HG02852 (cell line): ENCODE results near the gene TICAM1.
A peak's percentile ranks its signal among the peaks of the same experiment; 100 is the strongest.
"Not testable (repeated sequence)": the region's sequence is repeated elsewhere in the genome, so short reads cannot be mapped to it uniquely, and the experiment has no call there.

Experiments
- ATAC-seq: cut with Tn5 transposase; IDR thresholded peaks from one replicate; pipeline ENCODE4 v1.9.1; 2021; ENCODE audit warnings: mild to moderate bottlenecking, moderate library complexity; ENCODE audit not compliant: unreplicated experiment

The TICAM1 gene

DNA sequence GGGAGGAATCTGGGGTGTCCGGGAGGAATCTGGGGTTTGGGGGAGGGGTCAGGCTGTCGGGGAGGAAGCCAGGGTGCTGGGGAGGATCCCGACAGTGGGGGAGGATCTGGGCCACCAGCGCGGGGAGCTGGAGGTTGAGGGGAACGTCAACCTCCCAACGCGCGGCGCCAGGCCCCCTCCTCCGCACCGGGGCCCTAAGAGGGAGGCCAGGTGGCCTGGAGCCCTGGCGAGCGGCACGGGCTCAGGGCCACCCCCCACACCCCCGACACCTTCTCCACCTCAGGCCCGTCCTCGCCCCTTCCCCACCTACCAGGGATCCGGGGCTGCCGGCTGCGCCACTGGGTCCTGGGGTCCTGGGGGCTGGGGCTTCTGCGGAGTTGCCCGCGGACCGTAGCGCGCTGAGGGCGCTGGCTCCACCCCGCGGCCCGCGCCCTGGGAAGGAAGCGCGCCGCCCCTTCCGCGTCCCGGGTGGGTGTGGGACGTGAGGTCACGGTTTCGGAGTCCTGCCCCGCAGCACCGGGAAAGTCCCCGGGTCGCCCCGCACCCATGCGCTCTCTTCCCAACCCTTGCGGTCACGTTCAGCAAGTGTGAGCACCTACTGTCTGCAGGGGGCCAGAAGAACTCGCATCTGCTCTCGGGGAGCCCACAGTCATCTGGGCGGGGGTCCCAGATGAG is at the start of gene TICAM1:
TICAM1 (minus strand) TSS at position 409 of the 675 bp plus-strand sequence. CDS start 13,335 bp downstream, outside the sequence.
- peak; percentile 77 for ATAC-seq

DNA sequence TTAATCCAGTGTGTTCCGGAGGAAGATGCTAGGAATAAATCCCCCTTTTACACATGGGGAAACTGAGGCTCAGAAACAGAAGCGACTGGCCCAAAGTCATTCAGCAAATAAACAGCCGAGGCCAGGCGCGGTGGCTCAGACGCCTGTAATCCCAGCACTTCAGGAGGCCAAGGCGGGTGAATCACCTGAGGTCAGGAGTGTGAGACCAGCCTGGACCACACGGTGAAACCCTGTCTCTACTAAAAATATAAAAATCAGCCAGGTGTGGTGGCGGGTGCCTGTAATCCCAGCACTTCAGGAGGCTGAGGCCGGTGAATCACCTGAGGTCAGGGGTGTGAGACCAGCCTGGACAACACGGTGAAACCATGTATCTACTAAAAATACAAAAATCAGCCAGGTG is 47.5 kb upstream of the TICAM1 start:
- ATAC-seq = no peak

DNA sequence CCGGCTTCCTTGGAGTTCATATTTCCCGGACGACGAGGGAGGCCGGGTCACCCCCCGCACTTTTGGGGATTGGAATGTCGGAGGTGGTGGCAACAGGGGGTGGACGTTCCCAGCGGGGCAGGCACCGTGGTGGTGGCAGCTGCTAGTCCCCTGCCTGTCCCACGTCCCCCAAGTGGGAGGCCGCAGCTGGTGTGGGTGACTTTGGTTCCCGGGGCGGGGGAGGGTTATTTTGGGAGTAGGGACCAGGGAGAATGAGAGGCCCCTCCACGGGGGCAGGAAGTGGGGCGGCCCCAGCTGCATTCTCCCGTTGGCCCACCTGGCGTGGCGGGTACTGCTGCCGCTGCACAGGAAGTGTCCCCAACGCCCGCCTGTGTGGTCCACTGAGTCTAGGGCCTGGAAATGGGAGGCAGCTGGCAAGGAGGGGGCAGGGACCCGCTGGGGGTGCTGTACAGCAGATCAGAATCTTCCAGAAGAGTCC is 47.0 kb upstream of the TICAM1 start:
- ATAC-seq = no peak

DNA sequence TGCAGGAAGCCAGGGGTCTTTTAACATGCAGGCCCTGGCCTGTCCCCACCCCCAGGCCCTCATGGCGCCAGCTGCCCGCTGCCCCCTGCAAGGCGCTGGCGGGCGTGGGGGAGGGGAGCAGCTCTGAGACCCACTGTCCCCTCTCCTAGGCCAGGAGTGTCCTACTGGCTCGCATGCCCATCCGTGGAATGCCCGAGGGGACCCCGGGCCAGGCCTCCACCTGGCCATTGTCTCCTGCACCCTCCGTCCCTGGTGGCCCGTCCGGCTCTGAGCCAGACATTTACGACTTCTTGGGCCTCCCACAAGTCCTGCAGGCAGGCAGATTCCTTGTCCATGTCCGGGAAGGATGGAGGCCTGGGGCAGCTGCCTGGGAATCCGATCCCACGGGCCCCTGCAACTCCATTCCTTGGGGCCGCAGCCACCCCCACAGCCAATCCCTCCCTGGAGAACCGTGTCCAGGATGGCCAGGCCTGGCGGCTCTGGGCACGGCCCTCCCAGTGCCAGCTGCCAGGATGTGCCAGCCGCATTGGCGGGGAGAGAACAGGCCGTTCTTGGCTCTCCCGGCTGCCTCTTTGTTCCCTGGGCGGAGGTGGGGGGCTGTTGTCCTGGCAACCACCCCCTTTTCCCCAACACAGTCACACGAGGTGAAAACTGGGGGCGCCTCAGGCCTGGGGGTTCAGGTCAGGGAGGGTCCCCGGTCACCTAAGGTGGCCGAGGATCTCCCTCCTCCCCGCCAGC is 46.4 kb upstream of the TICAM1 start:
- ATAC-seq = no peak

DNA sequence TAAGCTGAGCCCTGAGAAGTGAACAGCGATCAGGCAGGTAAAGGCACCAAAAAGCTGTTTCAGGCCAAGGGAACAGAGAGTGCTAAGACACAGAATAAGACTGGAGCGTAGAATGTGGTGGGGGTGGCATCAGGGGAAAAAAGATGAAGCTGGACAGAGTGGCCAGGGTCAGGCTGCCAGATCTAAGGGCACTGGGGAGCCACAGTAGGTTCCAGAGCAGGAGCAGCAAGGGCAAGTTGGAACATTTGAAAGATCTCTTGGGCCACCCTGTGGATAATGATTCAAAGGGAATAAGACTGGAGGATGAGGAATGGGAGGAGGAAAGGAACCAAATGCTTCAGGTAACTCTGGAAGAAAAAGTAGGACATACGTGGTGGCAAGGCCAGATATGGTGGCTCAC is 42.4 kb upstream of the TICAM1 start:
- ATAC-seq = no peak

DNA sequence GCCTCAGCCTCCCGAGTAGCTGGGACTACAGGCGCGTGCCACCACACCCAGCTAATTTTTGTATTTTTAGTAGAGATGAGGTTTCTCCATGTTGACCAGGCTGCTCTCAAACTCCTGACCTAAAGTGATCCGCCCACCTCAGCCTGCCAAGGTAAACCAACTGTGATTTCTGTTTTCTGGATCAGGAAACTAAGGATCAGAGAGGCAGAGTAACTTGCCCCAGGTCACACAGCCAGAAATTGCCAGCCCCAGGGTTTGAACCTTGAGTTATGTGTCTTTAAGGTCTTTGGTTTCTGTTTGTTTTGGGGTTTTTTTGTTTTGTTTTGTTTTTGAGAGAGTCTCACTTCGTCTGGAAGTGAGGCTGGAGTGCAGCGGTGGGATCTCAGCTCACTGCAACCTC is 40.2 kb upstream of the TICAM1 start:
- no peak for ATAC-seq

DNA sequence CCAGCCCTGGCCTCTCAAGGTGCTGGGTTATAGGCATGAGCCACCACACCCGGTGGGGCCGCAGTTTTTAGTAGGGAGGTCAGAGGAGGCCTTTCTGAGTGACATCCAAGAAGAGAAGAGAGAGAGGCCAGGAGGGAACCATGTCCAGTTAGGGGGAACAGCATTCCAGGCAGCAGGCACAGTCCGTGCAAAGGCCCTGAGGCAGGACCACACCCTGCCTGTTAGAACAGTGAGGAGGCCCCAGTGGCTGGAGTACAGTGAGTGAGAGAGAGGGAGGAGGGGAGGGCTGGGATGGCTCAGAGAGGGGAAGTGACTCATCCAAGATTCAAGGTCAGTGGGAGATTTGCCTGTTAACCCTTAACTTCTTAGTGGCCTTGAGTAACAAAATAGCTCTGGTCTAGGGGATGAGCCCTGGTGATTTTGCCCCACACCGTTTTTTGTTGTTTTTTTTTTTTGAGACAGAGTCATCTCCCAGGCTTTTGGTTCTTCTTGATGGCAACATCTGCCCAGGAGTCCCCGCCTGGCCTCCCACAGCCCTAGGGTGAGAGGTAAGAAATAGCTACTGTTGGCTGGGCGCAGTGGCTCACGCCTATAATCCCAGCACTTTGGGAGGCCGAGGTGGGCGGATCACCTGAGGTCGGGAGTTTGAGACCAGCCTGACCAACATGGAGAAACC is 38.7 kb upstream of the TICAM1 start:
- ATAC-seq = no peak

- no peak for ATAC-seq
Measured at GRCh38 chr19:4868286-4868834, 36.8 kb upstream of the TICAM1 start.

DNA sequence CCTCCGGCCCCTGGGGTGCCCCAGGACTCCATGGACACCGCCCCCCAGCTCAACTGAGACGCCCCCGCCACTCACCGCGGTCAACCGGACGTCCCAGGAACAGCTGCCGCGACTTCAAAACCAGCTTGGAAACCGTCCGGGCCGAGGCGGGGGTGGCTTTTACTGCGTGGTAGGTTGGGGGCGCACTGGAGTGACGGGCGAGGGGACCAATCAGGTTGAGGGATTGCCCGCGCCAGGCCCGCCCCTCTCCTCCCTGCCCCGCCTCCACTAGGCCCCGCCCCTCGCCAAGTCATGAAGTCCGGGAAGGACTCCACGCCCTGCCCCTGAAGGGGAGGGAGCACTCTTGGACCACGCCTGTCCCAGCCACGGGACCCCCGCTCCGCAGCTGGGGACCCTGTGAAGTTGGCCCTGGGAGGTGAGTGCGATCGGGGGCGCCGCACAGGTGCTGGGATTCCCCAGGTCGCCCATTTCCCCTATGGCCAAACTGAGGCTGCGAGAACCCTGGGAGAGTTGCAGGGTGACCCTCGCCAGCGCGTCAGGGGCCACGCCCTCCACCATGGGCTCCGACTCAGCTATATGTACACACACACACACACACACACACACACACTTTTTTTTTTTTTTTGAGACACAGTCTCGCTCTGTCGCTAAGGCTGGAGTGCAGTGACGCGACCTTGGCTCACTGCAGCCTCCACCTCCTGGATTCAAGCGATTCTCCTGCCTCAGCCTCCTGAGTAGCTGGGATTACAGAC is 36.2 kb upstream of the TICAM1 start, which contains the start of gene PLIN3:
PLIN3 (minus strand) TSS at position 134 of the 752 bp plus-strand sequence. CDS start 6,273 bp downstream, outside the sequence.
- ATAC-seq = peak; percentile 67

DNA sequence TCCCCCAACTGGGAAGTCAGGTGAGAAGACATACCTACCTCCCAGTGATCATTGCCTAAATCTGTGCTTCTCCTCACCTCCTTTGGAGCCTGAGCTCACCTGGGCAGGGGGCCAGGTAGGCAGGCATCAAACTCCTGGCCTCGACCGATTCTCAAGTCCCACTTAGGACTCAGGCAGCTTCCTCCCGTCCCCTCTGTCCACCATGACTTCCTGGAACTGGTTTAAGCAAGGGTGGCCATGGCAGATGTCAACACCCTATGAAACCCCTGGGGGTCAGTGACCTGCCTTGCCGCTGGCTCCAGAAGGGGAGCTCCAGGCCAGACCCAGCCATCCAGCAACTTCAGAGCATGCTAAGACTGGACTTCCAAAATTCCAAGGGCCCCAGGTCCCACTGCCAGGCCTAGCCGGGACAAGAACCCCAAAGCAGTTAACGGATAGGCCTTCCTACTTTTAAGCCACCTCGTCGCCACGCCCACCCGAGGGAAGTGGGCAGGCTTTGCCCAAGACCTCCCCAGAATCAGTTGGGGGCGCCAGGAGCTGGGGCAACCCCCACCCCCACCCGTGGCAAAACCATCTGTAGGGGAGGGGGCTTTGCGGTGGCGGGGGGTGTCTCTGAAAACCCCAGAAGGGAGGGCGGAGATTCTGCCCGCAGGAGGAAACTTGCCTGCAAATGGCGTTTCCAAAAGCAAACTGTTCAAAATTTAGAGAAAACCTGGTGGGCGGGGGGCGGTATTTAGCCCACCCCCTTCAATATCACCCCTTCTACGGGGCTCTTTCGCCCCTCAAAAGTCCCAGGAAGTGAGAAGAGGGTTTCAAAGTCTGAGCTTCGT is 35.3 kb upstream of the TICAM1 start:
- ATAC-seq = no peak

GRCh38 chr19:4861147-4861546 is 29.6 kb upstream of the TICAM1 start:
- ATAC-seq = no peak

DNA sequence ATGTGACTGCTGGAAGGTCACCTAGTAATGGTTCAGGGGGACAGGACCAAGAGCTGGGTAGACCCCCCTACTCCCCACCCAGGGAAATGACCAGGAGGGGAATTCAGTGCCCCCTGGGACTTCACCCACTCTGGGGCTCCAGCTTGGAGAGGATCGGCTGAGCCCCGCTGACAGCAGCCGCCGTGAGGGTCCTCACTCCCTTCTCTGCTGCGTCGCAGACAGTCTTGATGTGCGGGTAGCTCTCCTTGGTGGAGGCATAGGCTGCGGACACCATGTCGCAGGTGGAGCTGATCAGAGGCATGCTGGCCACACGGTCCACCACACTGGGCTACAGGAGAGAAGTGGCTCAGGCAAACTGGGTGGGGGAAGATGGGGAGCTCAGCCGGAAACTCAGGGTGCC is 28.2 kb upstream of the TICAM1 start:
- no peak for ATAC-seq

- ATAC-seq = not testable (repeated sequence)
Measured at GRCh38 chr19:4856468-4856867, 25.0 kb upstream of the TICAM1 start.

DNA sequence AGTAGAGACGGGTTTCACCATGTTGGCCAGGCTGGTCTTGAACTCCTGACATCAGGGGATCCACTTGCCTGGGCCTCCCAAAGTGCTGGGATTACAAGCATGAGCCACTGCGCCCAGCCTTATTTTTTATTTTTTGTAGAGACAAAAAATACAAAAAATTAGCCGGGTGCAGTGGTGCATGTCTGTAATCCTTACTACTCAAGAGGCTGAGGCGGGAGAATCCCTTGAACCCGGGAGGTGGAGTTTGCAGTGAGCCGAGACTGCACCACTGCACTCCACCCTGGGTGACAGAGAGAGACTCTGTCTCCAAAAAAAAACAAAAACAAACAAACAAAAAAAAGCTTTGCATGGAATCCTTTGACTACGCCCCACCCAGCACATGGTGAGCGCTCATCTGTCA is 22.0 kb upstream of the TICAM1 start:
- ATAC-seq = not testable (repeated sequence)

DNA sequence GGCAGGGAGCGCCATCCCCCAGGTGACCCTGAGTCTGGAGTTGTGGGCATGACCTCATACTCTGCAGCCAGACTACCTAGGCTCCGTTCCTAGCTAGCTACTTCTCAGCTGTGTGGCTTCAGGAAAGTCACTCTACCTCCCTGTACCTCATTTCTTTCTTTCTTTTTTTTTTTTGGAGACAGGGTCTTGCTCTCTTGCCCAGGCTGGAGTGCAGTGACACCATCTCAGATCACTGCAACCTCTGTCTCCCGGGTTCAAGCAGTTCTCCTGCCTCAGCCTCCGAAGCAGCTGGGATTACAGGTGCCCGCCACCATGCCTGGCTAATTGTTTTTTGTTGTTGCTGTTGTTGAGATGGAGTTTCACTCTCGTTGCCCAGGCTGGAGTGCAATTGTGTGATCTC is 21.0 kb upstream of the TICAM1 start:
- ATAC-seq = no peak

DNA sequence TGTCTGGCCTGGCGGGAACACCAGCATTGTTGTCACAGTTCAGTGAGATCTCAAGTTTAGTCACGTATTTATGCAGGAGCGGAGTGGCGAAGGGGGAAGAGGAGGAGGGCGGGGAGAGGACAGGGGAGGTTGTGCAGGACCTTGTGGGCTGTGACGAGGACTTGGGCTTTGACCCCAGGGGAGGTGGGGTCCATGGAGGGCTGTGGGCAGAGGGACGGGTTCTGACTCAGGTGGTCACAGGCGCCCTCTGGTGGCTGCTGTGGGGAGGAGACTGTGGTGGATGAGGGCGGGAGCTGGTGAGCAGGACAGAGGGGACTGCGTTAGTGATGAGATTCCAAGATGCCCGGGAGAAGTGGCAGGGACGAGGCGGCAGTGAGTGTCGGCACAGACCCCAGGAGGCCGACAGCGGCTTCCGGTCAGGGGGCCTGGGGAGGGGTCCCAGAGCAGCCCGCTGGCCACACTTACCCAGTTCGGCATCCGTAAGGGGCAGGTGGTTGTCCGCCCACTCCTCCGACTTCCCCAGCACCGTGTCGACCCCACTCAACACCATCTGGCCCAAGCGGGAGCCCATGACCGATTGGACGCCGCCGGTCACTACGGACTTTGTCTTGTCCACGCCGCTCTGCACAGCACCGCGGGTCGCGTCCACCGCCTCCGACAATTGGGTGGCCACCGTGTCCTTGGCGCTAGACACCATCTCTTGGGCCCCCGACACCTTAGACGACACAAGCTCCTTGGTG is 20.2 kb upstream of the TICAM1 start:
- no peak for ATAC-seq

- no peak for ATAC-seq
Measured at GRCh38 chr19:4849019-4849418, 17.5 kb upstream of the TICAM1 start.

GRCh38 chr19:4847190-4847973 is 15.9 kb upstream of the TICAM1 start:
- ATAC-seq = no peak
